IMR-90 (cell line): ENCODE results near the gene NPSR1. TPM values are rescaled to one million over a fixed set of nuclear protein-coding genes. Genes with fewer than 3 reads are reported as not detected.

Experiments
- ATAC-seq: fragments of 200-7000 bp; cut with Tn5 transposase; 2 replicates; pipeline ENCODE4 v1.9.1; 2020; ENCODE audit warnings: low read depth, mild to moderate bottlenecking, moderate library complexity
- BruUV-seq: library from RNA; stranded (reverse); fragments of 400-500 nt; replicated peaks from 2 replicates; lab custom pipeline; 2021; lab: Mats Ljungman, UMichigan
- CTCF ChIA-PET: fragments of 300-600 bp; formaldehyde crosslinking; extraction: SDS; loops from one replicate; lab custom pipeline; 2021; ENCODE audit warnings: antibody characterized with exemption; lab: Yijun Ruan, JAX
- POLR2A ChIA-PET: fragments of 300-600 bp; sonication (Branson Sonifier 250); formaldehyde crosslinking; loops from one replicate; lab custom pipeline; 2022; ENCODE audit warnings: antibody characterized with exemption; ENCODE audit not compliant: unreplicated experiment; lab: Charles Lee
- DNase-seq: peaks from one replicate; pipeline ENCODE4 v3.0.0; 2013
- H2AFZ ChIP-seq: replicated peaks from 2 replicates; pipeline ENCODE3; 2013; ENCODE audit warnings: low read length, mild to moderate bottlenecking; ENCODE audit not compliant: poor library complexity
- H2AK5ac ChIP-seq: 2 replicates; pipeline ENCODE4 v1.6.1; 2013; ENCODE audit warnings: low read depth, low read length, inconsistent platforms
- H2AK9ac ChIP-seq: replicated peaks from 2 replicates; pipeline ENCODE3; 2013; ENCODE audit warnings: mild to moderate bottlenecking, low read depth, low read length, moderate library complexity; ENCODE audit not compliant: poor library complexity
- H2BK120ac ChIP-seq: 2 replicates; pipeline ENCODE4 v1.6.1; 2013; ENCODE audit warnings: low read depth, low read length, inconsistent platforms
- H2BK15ac ChIP-seq: 3 replicates; pipeline ENCODE4 v1.6.1; 2013; ENCODE audit warnings: low read depth, low read length, inconsistent platforms
- H2BK20ac ChIP-seq: 2 replicates; pipeline ENCODE4 v1.6.1; 2013; ENCODE audit warnings: low read depth, mild to moderate bottlenecking, inconsistent platforms, low read length, moderate library complexity
- H2BK5ac ChIP-seq: 2 replicates; pipeline ENCODE4 v1.6.1; 2013; ENCODE audit warnings: mild to moderate bottlenecking, low read depth, low read length, inconsistent platforms; ENCODE audit not compliant: poor library complexity, severe bottlenecking
- H3K14ac ChIP-seq: replicated peaks from 2 replicates; pipeline ENCODE4 v1.6.1; 2013; ENCODE audit warnings: low read depth, low read length, inconsistent platforms
- H3K18ac ChIP-seq: 2 replicates; pipeline ENCODE4 v1.6.1; 2013; ENCODE audit warnings: low read depth, low read length, control low read depth
- H3K23ac ChIP-seq: 2 replicates; pipeline ENCODE4 v1.6.1; 2013; ENCODE audit warnings: low read depth, low read length, inconsistent platforms
- H3K27ac ChIP-seq: 2 replicates; pipeline ENCODE4 v1.5.1; 2013; ENCODE audit warnings: mild to moderate bottlenecking, control low read depth, low read length; ENCODE audit not compliant: insufficient read depth
- H3K27me3 ChIP-seq: 2 replicates; pipeline ENCODE4 v1.6.1; 2013; ENCODE audit warnings: low read length; ENCODE audit not compliant: control insufficient read depth, insufficient read depth
- H3K36me3 ChIP-seq: 2 replicates; pipeline ENCODE4 v1.6.1; 2013; ENCODE audit warnings: low read length, mixed read lengths; ENCODE audit not compliant: control insufficient read depth, insufficient read depth
- H3K4ac ChIP-seq: 2 replicates; pipeline ENCODE4 v1.6.1; 2013; ENCODE audit warnings: low read depth, low read length, inconsistent platforms
- H3K4me1 ChIP-seq: 2 replicates; pipeline ENCODE4 v1.6.1; 2013; ENCODE audit warnings: low read length, mixed read lengths; ENCODE audit not compliant: control insufficient read depth, insufficient read depth
- H3K4me2 ChIP-seq: 2 replicates; pipeline ENCODE4 v1.6.1; 2013; ENCODE audit warnings: low read depth, mild to moderate bottlenecking, control low read depth, low read length, moderate library complexity
- H3K4me3 ChIP-seq: 2 replicates; pipeline ENCODE4 v1.5.1; 2013; ENCODE audit warnings: low read depth, mild to moderate bottlenecking, control low read depth, low read length, moderate library complexity; ENCODE audit not compliant: insufficient read depth
- H3K56ac ChIP-seq: 2 replicates; pipeline ENCODE4 v1.6.1; 2013; ENCODE audit warnings: low read length, inconsistent platforms; ENCODE audit not compliant: insufficient read depth; ENCODE audit errors: extremely low read depth
- H3K79me1 ChIP-seq, 2 experiments: 2 replicates each; pipeline ENCODE4 v1.6.1; 2013; ENCODE audit warnings: low read length in 2 of 2, inconsistent platforms in 1 of 2, low read depth in 1 of 2
- H3K9ac ChIP-seq: 2 replicates; pipeline ENCODE4 v1.6.1; 2013; ENCODE audit warnings: low read depth, low read length, control low read depth
- H3K9me1 ChIP-seq: 2 replicates; pipeline ENCODE4 v1.6.1; 2013; ENCODE audit warnings: low read length, inconsistent platforms; ENCODE audit not compliant: insufficient read depth
- H3K9me3 ChIP-seq: 2 replicates; pipeline ENCODE4 v1.6.1; 2013; ENCODE audit warnings: low read length; ENCODE audit not compliant: control insufficient read depth, insufficient read depth
- H4K20me1 ChIP-seq: 2 replicates; pipeline ENCODE4 v1.6.1; 2013; ENCODE audit warnings: low read length, inconsistent platforms; ENCODE audit not compliant: insufficient read depth
- H4K5ac ChIP-seq: 2 replicates; pipeline ENCODE4 v1.6.1; 2013; ENCODE audit warnings: mild to moderate bottlenecking, low read depth, low read length, control low read depth
- H4K8ac ChIP-seq, 2 experiments: 2 replicates each; pipeline ENCODE4 v1.6.1; 2013; ENCODE audit warnings: low read depth in 2 of 2, low read length in 2 of 2, control low read depth in 1 of 2, inconsistent platforms in 1 of 2
- H4K91ac ChIP-seq: 2 replicates; pipeline ENCODE4 v1.6.1; 2013; ENCODE audit warnings: low read depth, low read length, inconsistent platforms; ENCODE audit not compliant: insufficient read depth
- BHLHE40 ChIP-seq: fragments of 150-350 bp; IDR thresholded peaks from 2 replicates; pipeline ENCODE4 v1.6.1; 2016; ENCODE audit warnings: mild to moderate bottlenecking, low read depth, low read length
- CEBPB ChIP-seq: IDR thresholded peaks from 2 replicates; pipeline ENCODE4 v1.6.1; 2012; ENCODE audit warnings: low read depth, low read length, improper control_type of control experiment
- CHD1 ChIP-seq: IDR thresholded peaks from 2 replicates; pipeline ENCODE4 v1.6.1; 2012; ENCODE audit warnings: low read depth, low read length, improper control_type of control experiment
- FOS ChIP-seq: fragments of 150-350 bp; IDR thresholded peaks from 2 replicates; pipeline ENCODE4 v1.6.1; 2016; ENCODE audit warnings: low read depth, low read length
- MAFK ChIP-seq: IDR thresholded peaks from 2 replicates; pipeline ENCODE4 v1.6.1; 2012; ENCODE audit warnings: low read depth, low read length, improper control_type of control experiment
- MAZ ChIP-seq: IDR thresholded peaks from 2 replicates; pipeline ENCODE4 v1.6.1; 2012; ENCODE audit warnings: low read depth, mild to moderate bottlenecking, low read length, improper control_type of control experiment, moderate library complexity, borderline replicate concordance
- MXI1 ChIP-seq: IDR thresholded peaks from 2 replicates; pipeline ENCODE4 v1.6.1; 2012; ENCODE audit warnings: low read depth, mild to moderate bottlenecking, low read length, moderate library complexity, borderline replicate concordance
- NFE2L2 ChIP-seq: fragments of 150-350 bp; IDR thresholded peaks from 2 replicates; pipeline ENCODE4 v1.6.1; 2016; ENCODE audit warnings: low read depth, mild to moderate bottlenecking, low read length
- POLR2A ChIP-seq: IDR thresholded peaks from 2 replicates; pipeline ENCODE4 v1.6.1; 2012; ENCODE audit warnings: mild to moderate bottlenecking, low read depth, low read length
- RAD21 ChIP-seq: IDR thresholded peaks from 2 replicates; pipeline ENCODE4 v1.6.1; 2012; ENCODE audit warnings: low read length, improper control_type of control experiment
- RCOR1 ChIP-seq: IDR thresholded peaks from 2 replicates; pipeline ENCODE4 v1.6.1; 2012; ENCODE audit warnings: mild to moderate bottlenecking, low read length, improper control_type of control experiment; ENCODE audit not compliant: insufficient replicate concordance
- RFX5 ChIP-seq: IDR thresholded peaks from 2 replicates; pipeline ENCODE4 v1.8.0; 2012; ENCODE audit warnings: low read depth, mild to moderate bottlenecking, low read length, moderate library complexity
- SMC3 ChIP-seq: fragments of 150-350 bp; IDR thresholded peaks from 2 replicates; pipeline ENCODE4 v1.6.1; 2016; ENCODE audit warnings: low read depth, mild to moderate bottlenecking, antibody characterized with exemption, low read length, moderate library complexity
- USF2 ChIP-seq: fragments of 150-350 bp; IDR thresholded peaks from 2 replicates; pipeline ENCODE4 v1.6.1; 2017; ENCODE audit warnings: mild to moderate bottlenecking, antibody characterized with exemption, low read length, low read depth
- WGBS, 2 experiments: methylation state at CpG; one replicate each; pipeline versions ENCODE4 v1.1.5 to v1.1.7; 2013; ENCODE audit warnings: missing lambda C conversion rate in 2 of 2; ENCODE audit not compliant: insufficient read length in 1 of 2; ENCODE audit errors: extremely low coverage in 2 of 2; 5-methylcytosine and 5-hydroxymethylcytosine counted together
- dilution Hi-C: fragments of 300-500 bp; cut with HindIII; formaldehyde crosslinking; loops from one replicate; pipeline ENCODE4 v1.14.3; 2018; ENCODE audit warnings: low sequenced_read_pairs; ENCODE audit not compliant: unreplicated experiment
- in situ Hi-C: fragments of 300-500 bp; cut with MboI; formaldehyde crosslinking; loops from 3 replicates; pipeline ENCODE4 v1.14.3; 2019; ENCODE audit warnings: low sequenced_read_pairs, inconsistent platforms, mixed read lengths
- intact Hi-C: fragments of 100-400 bp; cut with micrococcal nuclease; formaldehyde crosslinking; loops from 2 replicates; pipeline ENCODE4 v1.10.0; 2022
- polyA plus RNA-seq, 3 experiments: library from polyadenylated mRNA; depleted of rRNA; stranded (reverse); fragments of >200 nt; gene quantifications; 2 replicates each; pipeline ENCODE4 v1.2.3, GENCODE V29; 2012; ENCODE audit warnings: low replicate concordance in 1 of 3
- total RNA-seq: library from RNA; depleted of rRNA; stranded (reverse); fragments of >200 nt; gene quantifications from 2 replicates; pipeline ENCODE4 v1.2.3, GENCODE V29; 2012
- TF ChIP-seq, protein P1 (sequence below): conservative IDR thresholded peaks from 2 replicates; pipeline ENCODE4 v1.5.1; 2012; ENCODE audit warnings: mild to moderate bottlenecking, low read depth, low read length, improper control_type of control experiment
- TF ChIP-seq, protein P2 (sequence below): fragments of 150-350 bp; IDR thresholded peaks from 2 replicates; pipeline ENCODE4 v1.6.1; 2016; ENCODE audit warnings: low read depth, mild to moderate bottlenecking, low read length, moderate library complexity, borderline replicate concordance

Gene NPSR1
- total and polyA plus RNA-seq, 2 of the 4 experiments (the other 2 are of a cell fraction) = not detected

- intact Hi-C loops (no loop called here), dilution Hi-C loops (no loop called here), in situ Hi-C loops (no loop called here)
- CTCF ChIA-PET = no interaction called here
- no peaks in the 10 kb centered on the region for H3K4me1 ChIP-seq
- ATAC-seq = no peak
- no peak overlapping the region for H4K8ac ChIP-seq
- no peak overlapping the region for H2AFZ ChIP-seq
- no peaks in the 10 kb centered on the region for H3K9me1 ChIP-seq
- WGBS, 2 experiments = no CpG with 5 or more reads among the region's 1 CpG
- no peak overlapping the region for H3K14ac ChIP-seq
- no peaks in the 10 kb centered on the region for H4K20me1 ChIP-seq
- H3K18ac ChIP-seq = no peak overlapping the region
- no peak overlapping the region for H3K56ac ChIP-seq
- H3K9ac ChIP-seq = no peak overlapping the region
- H3K4me2 ChIP-seq = no peak overlapping the region
- no peak overlapping the region for H3K4me3 ChIP-seq
- H3K27me3 ChIP-seq = no peaks in the 10 kb centered on the region
- no peak overlapping the region for H4K91ac ChIP-seq
- H2BK5ac ChIP-seq = no peak overlapping the region
- no peak overlapping the region for H2BK15ac ChIP-seq
- no peaks in the 10 kb centered on the region for H3K9me3 ChIP-seq
- no peak overlapping the region for H3K27ac ChIP-seq
- H3K4ac ChIP-seq = no peak overlapping the region
- no peak overlapping the region for H2BK20ac ChIP-seq
- no peaks in the 10 kb centered on the region for H3K36me3 ChIP-seq
- H4K5ac ChIP-seq = no peak overlapping the region
- H3K79me1 ChIP-seq = no peaks in the 10 kb centered on the region
- no peak overlapping the region for H2BK120ac ChIP-seq
- H2AK9ac ChIP-seq = no peak overlapping the region
- no peak for DNase-seq
- no peak for TF ChIP-seq BHLHE40
- no peak for TF ChIP-seq POLR2A
- TF ChIP-seq FOS = no peak
- no peak for TF ChIP-seq RCOR1
- TF ChIP-seq RAD21 = no peak
- TF ChIP-seq, protein P1, sequence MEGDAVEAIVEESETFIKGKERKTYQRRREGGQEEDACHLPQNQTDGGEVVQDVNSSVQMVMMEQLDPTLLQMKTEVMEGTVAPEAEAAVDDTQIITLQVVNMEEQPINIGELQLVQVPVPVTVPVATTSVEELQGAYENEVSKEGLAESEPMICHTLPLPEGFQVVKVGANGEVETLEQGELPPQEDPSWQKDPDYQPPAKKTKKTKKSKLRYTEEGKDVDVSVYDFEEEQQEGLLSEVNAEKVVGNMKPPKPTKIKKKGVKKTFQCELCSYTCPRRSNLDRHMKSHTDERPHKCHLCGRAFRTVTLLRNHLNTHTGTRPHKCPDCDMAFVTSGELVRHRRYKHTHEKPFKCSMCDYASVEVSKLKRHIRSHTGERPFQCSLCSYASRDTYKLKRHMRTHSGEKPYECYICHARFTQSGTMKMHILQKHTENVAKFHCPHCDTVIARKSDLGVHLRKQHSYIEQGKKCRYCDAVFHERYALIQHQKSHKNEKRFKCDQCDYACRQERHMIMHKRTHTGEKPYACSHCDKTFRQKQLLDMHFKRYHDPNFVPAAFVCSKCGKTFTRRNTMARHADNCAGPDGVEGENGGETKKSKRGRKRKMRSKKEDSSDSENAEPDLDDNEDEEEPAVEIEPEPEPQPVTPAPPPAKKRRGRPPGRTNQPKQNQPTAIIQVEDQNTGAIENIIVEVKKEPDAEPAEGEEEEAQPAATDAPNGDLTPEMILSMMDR = no peak
- TF ChIP-seq MXI1 = no peak
- TF ChIP-seq SMC3 = no peak
- TF ChIP-seq CEBPB = no peak
- TF ChIP-seq NFE2L2 = no peak
- TF ChIP-seq, protein P2, sequence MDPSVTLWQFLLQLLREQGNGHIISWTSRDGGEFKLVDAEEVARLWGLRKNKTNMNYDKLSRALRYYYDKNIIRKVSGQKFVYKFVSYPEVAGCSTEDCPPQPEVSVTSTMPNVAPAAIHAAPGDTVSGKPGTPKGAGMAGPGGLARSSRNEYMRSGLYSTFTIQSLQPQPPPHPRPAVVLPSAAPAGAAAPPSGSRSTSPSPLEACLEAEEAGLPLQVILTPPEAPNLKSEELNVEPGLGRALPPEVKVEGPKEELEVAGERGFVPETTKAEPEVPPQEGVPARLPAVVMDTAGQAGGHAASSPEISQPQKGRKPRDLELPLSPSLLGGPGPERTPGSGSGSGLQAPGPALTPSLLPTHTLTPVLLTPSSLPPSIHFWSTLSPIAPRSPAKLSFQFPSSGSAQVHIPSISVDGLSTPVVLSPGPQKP = no peak
- TF ChIP-seq MAZ = no peak
- no peak for TF ChIP-seq RFX5
- TF ChIP-seq CHD1 = no peak
- no peak for TF ChIP-seq USF2
- no peak for TF ChIP-seq MAFK
- POLR2A ChIA-PET = no interaction called here
- no TSS peak for BruUV-seq
- no peak overlapping the region for H2AK5ac ChIP-seq
- no peak overlapping the region for H3K23ac ChIP-seq
Observed at GRCh38 chr7:34889951-34890350, 231.9 kb downstream of the NPSR1 start.
